Measurements from ENCODE around the gene TMEM205. TPM values are rescaled to one million over a fixed set of nuclear protein-coding genes. Genes with fewer than 3 reads are reported as not detected.
A peak's percentile ranks its signal among the peaks of the same experiment; 100 is the strongest.

Gene TMEM205
- total and polyA plus RNA-seq, 2 of the 13 experiments (the other 11 are each of a cell fraction or from before 2014, with no cell fraction given), result 45.5 to 98.7 TPM

DNA sequence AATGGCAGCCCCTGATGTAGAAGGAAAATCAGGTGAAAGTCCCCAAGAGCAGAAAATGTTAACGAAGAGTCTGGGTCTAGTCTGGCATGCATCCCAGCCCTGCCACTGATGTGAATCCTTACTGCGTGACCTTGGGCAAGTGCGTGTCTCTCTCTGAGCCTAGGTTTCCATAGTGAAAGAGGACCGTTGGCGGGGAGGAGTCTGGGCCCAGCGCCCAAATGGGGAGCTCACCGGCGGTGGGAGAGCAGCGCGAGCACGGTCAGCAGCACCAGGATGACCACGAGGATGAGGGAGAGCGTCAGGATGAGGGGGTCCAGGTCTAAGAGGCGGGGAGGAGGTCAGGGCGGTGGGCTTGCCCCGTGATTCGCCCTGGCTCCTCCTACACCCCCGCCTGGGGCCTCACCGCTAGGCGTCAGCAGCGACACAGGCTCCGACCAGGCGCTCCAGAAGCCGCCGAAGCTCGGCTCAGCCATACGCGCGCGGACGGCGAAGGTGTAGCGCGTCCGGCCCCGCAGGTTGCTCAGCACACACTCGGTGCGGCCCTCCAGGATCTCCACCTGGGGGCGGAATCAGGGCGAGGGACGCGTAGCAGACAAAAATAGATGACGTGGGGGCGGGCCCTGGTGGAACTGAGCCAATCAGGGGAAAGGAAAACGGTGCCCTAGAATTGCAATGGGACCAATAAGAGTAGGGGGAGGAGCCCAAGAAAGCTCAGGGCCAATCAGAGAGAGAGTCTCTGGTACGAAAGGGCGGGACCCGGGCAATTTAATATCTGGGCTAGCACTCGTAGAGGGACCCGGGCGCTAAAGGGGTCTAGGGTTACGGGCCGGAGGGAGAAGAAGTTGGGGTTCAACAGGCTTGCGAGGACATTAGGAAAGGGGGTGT lies 34.8 kb upstream of the TMEM205 start (continued):
- TF ChIP-seq JARID2 (CRISPR knock-in tag; IDR thresholded peaks at IDR 0.05; ENCODE audit: insufficient replicate concordance) (peak; percentile 42), ZNF331 (CRISPR knock-in tag; IDR thresholded peaks at IDR 0.05) (peak; percentile 83), ZNF749 (CRISPR knock-in tag; IDR thresholded peaks at IDR 0.05; ENCODE audit: borderline replicate concordance) (no peak), ARID3A (IDR thresholded peaks at IDR 0.05; ENCODE audit: low read depth, low read length) (no peak), SALL1 (CRISPR knock-in tag; IDR thresholded peaks at IDR 0.05) (peak; percentile 84; the same call in 1 of the 2 replicates), EED (CRISPR knock-in tag; IDR thresholded peaks at IDR 0.05) (no peak), CEBPG (CRISPR knock-in tag; IDR thresholded peaks at IDR 0.05) (peak; percentile 50), ZNF543 (CRISPR knock-in tag; IDR thresholded peaks at IDR 0.05) (no peak), ZNF850 (CRISPR knock-in tag; conservative IDR thresholded peaks at IDR 0.05) (no peak), TRIM24 (CRISPR knock-in tag; IDR thresholded peaks at IDR 0.05) (no peak), MIER3 (CRISPR knock-in tag; IDR thresholded peaks at IDR 0.05; ENCODE audit: borderline replicate concordance) (0 out of 2 replicates have a peak, but pooled peaks have one; percentile 33), ZMYM3 (CRISPR knock-in tag; IDR thresholded peaks at IDR 0.05) (no peak), ZNF34 (CRISPR knock-in tag; IDR thresholded peaks at IDR 0.05; ENCODE audit: borderline replicate concordance) (0 out of 2 replicates have a peak, but pooled peaks have one; percentile 46), SRSF4 (IDR thresholded peaks at IDR 0.05; ENCODE audit: low read depth, low read length, poor library complexity, severe bottlenecking) (no peak), ZNF446 (CRISPR knock-in tag; IDR thresholded peaks at IDR 0.05) (no peak), MTF2 (CRISPR knock-in tag; IDR thresholded peaks at IDR 0.05; ENCODE audit: borderline replicate concordance) (no peak), NFE2L1 (CRISPR knock-in tag; IDR thresholded peaks at IDR 0.05; ENCODE audit: borderline replicate concordance) (no peak)
- TF ChIP-seq, protein P1, sequence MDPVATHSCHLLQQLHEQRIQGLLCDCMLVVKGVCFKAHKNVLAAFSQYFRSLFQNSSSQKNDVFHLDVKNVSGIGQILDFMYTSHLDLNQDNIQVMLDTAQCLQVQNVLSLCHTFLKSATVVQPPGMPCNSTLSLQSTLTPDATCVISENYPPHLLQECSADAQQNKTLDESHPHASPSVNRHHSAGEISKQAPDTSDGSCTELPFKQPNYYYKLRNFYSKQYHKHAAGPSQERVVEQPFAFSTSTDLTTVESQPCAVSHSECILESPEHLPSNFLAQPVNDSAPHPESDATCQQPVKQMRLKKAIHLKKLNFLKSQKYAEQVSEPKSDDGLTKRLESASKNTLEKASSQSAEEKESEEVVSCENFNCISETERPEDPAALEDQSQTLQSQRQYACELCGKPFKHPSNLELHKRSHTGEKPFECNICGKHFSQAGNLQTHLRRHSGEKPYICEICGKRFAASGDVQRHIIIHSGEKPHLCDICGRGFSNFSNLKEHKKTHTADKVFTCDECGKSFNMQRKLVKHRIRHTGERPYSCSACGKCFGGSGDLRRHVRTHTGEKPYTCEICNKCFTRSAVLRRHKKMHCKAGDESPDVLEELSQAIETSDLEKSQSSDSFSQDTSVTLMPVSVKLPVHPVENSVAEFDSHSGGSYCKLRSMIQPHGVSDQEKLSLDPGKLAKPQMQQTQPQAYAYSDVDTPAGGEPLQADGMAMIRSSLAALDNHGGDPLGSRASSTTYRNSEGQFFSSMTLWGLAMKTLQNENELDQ (CRISPR knock-in tag; IDR thresholded peaks at IDR 0.05; ENCODE audit: borderline replicate concordance), result no peak
- TF ChIP-seq, protein P2, sequence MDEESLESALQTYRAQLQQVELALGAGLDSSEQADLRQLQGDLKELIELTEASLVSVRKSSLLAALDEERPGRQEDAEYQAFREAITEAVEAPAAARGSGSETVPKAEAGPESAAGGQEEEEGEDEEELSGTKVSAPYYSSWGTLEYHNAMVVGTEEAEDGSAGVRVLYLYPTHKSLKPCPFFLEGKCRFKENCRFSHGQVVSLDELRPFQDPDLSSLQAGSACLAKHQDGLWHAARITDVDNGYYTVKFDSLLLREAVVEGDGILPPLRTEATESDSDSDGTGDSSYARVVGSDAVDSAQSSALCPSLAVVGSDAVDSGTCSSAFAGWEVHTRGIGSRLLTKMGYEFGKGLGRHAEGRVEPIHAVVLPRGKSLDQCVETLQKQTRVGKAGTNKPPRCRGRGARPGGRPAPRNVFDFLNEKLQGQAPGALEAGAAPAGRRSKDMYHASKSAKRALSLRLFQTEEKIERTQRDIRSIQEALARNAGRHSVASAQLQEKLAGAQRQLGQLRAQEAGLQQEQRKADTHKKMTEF (CRISPR knock-in tag; IDR thresholded peaks at IDR 0.05), result peak; percentile 79
